Ascending aorta (tissue), 2 donors: ENCODE results near the gene PHLDA1. TPM values are rescaled to one million over a fixed set of nuclear protein-coding genes. Genes with fewer than 3 reads are reported as not detected.
A peak's percentile ranks its signal among the peaks of the same experiment; 100 is the strongest.

Source experiments
- DNase-seq, 2 donors: peaks; one replicate each; pipeline ENCODE4 v3.0.0-alpha.2; 2019; ENCODE audit warnings: low spot score in 2 of 2
- H3K27ac ChIP-seq, 2 donors: fragments of 200-600 bp; sonication (generic); one replicate each; pipeline ENCODE4 v1.5.1; 2016 to 2017; ENCODE audit warnings: mild to moderate bottlenecking in 1 of 2
- H3K27me3 ChIP-seq: fragments of 200-600 bp; sonication (generic); one replicate; pipeline ENCODE4 v1.5.1; 2017
- H3K36me3 ChIP-seq, 2 donors: fragments of 200-600 bp; sonication (generic); one replicate each; pipeline ENCODE4 v1.5.1; 2016
- H3K4me1 ChIP-seq, 2 donors: fragments of 200-600 bp; sonication (generic); one replicate each; pipeline ENCODE4 v1.5.1; 2016 to 2017; ENCODE audit warnings: mild to moderate bottlenecking in 1 of 2
- H3K4me3 ChIP-seq, 2 donors: fragments of 200-600 bp; sonication (generic); one replicate each; pipeline ENCODE4 v1.5.1; 2016 to 2017; ENCODE audit warnings: mild to moderate bottlenecking in 1 of 2
- H3K9me3 ChIP-seq, 2 donors: fragments of 200-600 bp; sonication (generic); one replicate each; pipeline ENCODE4 v1.5.1; 2016
- intact Hi-C: fragments of 100-400 bp; cut with DNase I; formaldehyde crosslinking; loops from one replicate; pipeline ENCODE4 v1.15.1; 2023
- total RNA-seq: library from RNA; depleted of rRNA; stranded (reverse); fragments of >200 nt; gene quantifications from one replicate; pipeline ENCODE4 v1.1.0, GENCODE V29; 2016
- TF ChIP-seq, protein P1 (sequence below), 3 experiments: fragments of 200-600 bp in 2 of 3; fragments of 450-650 bp in 1 of 3; sonication (generic) in 2 of 3; IDR thresholded peaks; one replicate each; pipeline ENCODE4 v1.5.1; 2016 to 2019; ENCODE audit warnings: antibody characterized with exemption in 3 of 3, mild to moderate bottlenecking in 1 of 3, moderate library complexity in 1 of 3

PHLDA1 gene
- total RNA-seq, 1 donor from 2014 or later = 11.8 TPM

GRCh38 chr12:75981247-75982168, 50.1 kb downstream of the PHLDA1 start:
- no peaks in the 10 kb centered on the region for H3K36me3 ChIP-seq
- intact Hi-C loops = no loop called here
- peak overlapping the region; percentile 21 to 54 for H3K27ac ChIP-seq
- H3K4me3 ChIP-seq = peak overlapping the region in 1 of 2 donors; percentile 60
- H3K9me3 ChIP-seq = no peaks in the 10 kb centered on the region
- TF ChIP-seq, protein P1, sequence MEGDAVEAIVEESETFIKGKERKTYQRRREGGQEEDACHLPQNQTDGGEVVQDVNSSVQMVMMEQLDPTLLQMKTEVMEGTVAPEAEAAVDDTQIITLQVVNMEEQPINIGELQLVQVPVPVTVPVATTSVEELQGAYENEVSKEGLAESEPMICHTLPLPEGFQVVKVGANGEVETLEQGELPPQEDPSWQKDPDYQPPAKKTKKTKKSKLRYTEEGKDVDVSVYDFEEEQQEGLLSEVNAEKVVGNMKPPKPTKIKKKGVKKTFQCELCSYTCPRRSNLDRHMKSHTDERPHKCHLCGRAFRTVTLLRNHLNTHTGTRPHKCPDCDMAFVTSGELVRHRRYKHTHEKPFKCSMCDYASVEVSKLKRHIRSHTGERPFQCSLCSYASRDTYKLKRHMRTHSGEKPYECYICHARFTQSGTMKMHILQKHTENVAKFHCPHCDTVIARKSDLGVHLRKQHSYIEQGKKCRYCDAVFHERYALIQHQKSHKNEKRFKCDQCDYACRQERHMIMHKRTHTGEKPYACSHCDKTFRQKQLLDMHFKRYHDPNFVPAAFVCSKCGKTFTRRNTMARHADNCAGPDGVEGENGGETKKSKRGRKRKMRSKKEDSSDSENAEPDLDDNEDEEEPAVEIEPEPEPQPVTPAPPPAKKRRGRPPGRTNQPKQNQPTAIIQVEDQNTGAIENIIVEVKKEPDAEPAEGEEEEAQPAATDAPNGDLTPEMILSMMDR (IDR thresholded peaks at IDR 0.05) = no peak
- no peak for DNase-seq
- no peaks in the 10 kb centered on the region for H3K27me3 ChIP-seq
- peaks cover 13 to 27% of the 10 kb centered on the region in 2 donors for H3K4me1 ChIP-seq

DNA sequence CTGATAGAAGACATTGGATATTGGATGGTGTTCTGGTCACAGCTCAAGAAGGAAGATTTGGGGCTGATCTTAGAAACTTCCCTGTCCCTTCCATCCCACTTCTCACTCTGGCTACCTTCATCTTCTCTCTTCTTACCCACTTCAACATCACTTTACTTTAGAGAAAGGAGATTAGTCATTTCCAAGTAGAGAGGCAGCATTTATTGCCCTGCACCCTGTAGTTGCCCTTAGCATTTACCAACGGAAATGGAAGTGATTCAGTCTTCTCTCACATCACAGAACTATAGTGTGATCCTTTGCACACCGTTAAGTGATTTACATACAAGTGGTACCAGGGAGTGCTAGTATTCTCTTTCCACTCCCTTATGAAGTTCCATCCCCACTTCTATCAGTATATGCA, 52.4 kb downstream of the PHLDA1 start:
- DNase-seq = no peak
- Histone ChIP-seq H3K27me3 (no peaks in the 10 kb centered on the region), H3K27ac (peak overlapping the region; percentile 71 to 91), H3K4me1 (peaks cover 13 to 27% of the 10 kb centered on the region in 2 donors), H3K9me3 (no peaks in the 10 kb centered on the region), H3K4me3 (no peak overlapping the region), H3K36me3 (no peaks in the 10 kb centered on the region)
- intact Hi-C loops = loop anchor here (2.0 to 5.0 kb wide), 3 partner anchors 34 to 164 kb away; no protein-coding TSS in a partner anchor
- TF ChIP-seq, protein P1 (IDR thresholded peaks at IDR 0.05) = no peak

DNA sequence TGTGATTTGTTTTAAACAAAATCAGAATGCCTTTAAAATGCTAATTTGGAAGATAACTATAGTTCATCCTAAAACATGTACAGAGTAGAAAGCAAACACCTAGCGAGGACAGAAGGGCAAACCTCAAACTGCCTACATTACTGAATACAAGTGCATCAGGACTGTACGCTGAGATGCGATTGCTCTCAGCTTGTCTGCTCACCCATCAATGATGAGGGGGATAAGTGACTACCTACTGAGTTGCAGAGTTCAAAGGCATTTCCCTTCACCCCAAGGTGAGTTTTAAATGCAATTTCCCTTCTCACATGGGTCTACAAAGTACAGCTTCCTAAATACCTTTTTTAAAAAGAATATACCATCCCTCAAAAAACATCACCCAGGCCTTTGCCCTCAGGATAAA, 52.9 kb downstream of the PHLDA1 start:
- no peak overlapping the region for H3K4me3 ChIP-seq
- TF ChIP-seq, protein P1 (IDR thresholded peaks at IDR 0.05) = no peak
- intact Hi-C loops = loop anchor here (1.0 to 5.0 kb wide), 4 partner anchors 34 to 164 kb away; partner anchors contain the start of gene PHLDA1
- H3K27ac ChIP-seq = peak overlapping the region; percentile 71 to 91
- H3K36me3 ChIP-seq = no peaks in the 10 kb centered on the region
- H3K9me3 ChIP-seq = no peaks in the 10 kb centered on the region
- peaks cover 13 to 27% of the 10 kb centered on the region in 2 donors for H3K4me1 ChIP-seq
- no peaks in the 10 kb centered on the region for H3K27me3 ChIP-seq
- no peak for DNase-seq

GRCh38 chr12:75977952-75978671, 53.5 kb downstream of the PHLDA1 start:
- peak overlapping the region; percentile 86 to 91 for H3K27ac ChIP-seq
- H3K4me1 ChIP-seq = peaks cover 13 to 27% of the 10 kb centered on the region in 2 donors
- intact Hi-C loops = loop anchor here (1.0 to 5.0 kb wide), 4 partner anchors 33 to 163 kb away; partner anchors contain the start of gene PHLDA1
- no peaks in the 10 kb centered on the region for H3K36me3 ChIP-seq
- no peaks in the 10 kb centered on the region for H3K27me3 ChIP-seq
- H3K9me3 ChIP-seq = no peaks in the 10 kb centered on the region
- TF ChIP-seq, protein P1 (IDR thresholded peaks at IDR 0.05) = no peak
- peak; percentile 59 to 93 for DNase-seq
- H3K4me3 ChIP-seq = no peak overlapping the region

DNA sequence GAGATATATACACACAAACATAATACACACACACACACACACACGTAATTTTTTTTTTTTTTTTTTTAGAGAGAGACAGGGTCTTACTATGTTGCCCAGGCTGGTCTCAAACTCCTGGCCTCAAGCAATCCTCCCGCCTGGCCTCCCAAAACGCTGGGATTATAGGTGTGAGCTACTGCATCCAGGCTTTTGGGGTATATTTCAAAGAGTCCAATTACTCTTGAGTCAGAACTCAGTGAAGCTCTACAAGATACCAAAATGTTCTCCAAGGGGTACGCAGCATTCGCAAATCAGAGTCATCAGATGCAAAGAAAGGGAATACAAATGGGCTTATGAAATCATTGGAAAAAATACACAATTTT, 54.0 kb downstream of the PHLDA1 start:
- no peaks in the 10 kb centered on the region for H3K9me3 ChIP-seq
- peaks cover 13 to 27% of the 10 kb centered on the region in 2 donors for H3K4me1 ChIP-seq
- peak overlapping the region; percentile 86 to 91 for H3K27ac ChIP-seq
- no peaks in the 10 kb centered on the region for H3K36me3 ChIP-seq
- no peak for DNase-seq
- TF ChIP-seq, protein P1 (IDR thresholded peaks at IDR 0.05) = no peak
- H3K4me3 ChIP-seq = no peak overlapping the region
- intact Hi-C loops = loop anchor here (5.0 kb wide), 1 partner anchor 110 kb away; no protein-coding TSS in a partner anchor
- no peaks in the 10 kb centered on the region for H3K27me3 ChIP-seq
